GM10248 (cell line): ENCODE data around the gene GPR143.

Source experiments
- CTCF ChIA-PET: fragments of 300-600 bp; sonication (Branson Sonifier 250); formaldehyde crosslinking; extraction: SDS; loops from one replicate; lab custom pipeline; 2021; ENCODE audit warnings: antibody characterized with exemption; lab: Yijun Ruan, JAX
- POLR2A ChIA-PET: fragments of 350-650 bp; sonication (Branson Sonifier 250); formaldehyde crosslinking; extraction: SDS; loops from one replicate; lab custom pipeline; 2020; ENCODE audit warnings: antibody characterized with exemption; lab: Yijun Ruan, JAX
- DNase-seq: peaks from one replicate; pipeline ENCODE4 v3.0.0; 2012; ENCODE audit errors: extremely low spot score
- CTCF ChIP-seq: IDR thresholded peaks from 2 replicates; pipeline ENCODE4 v1.5.1; 2012; ENCODE audit warnings: mild to moderate bottlenecking, low read depth; ENCODE audit errors: extremely low read depth, missing control alignments, control extremely low read depth

The GPR143 gene

GRCh38 chrX:9785944-9786797 is 20.5 kb upstream of the GPR143 start, which contains the start of gene SHROOM2:
TSS of gene SHROOM2 (plus strand) at chrX:9786429. CDS start at chrX:9786546, 117 bp downstream.
- no peak for TF ChIP-seq CTCF
- ChIA-PET CTCF (no interaction called here), POLR2A (no interaction called here)
- no peak for DNase-seq

- ChIA-PET CTCF (no interaction called here), POLR2A (no interaction called here)
- TF ChIP-seq CTCF: no peak
- DNase-seq: no peak
Observed at GRCh38 chrX:9785254-9785943, 19.8 kb upstream of the GPR143 start.

- TF ChIP-seq CTCF: no peak
- ChIA-PET POLR2A (no interaction called here), CTCF (no interaction called here)
- DNase-seq: no peak
Observed at GRCh38 chrX:9784332-9784731, 18.7 kb upstream of the GPR143 start.

GRCh38 chrX:9781941-9782340 is 16.3 kb upstream of the GPR143 start:
- no peak for TF ChIP-seq CTCF
- CTCF ChIA-PET: no interaction called here
- POLR2A ChIA-PET: no interaction called here
- DNase-seq: no peak

- POLR2A ChIA-PET: no interaction called here
- CTCF ChIA-PET: no interaction called here
- no peak for TF ChIP-seq CTCF
- DNase-seq: no peak
Observed at GRCh38 chrX:9775930-9776329, 10.3 kb upstream of the GPR143 start.

GRCh38 chrX:9772943-9773342 is 7.3 kb upstream of the GPR143 start:
- CTCF ChIA-PET: no interaction called here
- TF ChIP-seq CTCF: no peak
- DNase-seq: no peak
- POLR2A ChIA-PET: no interaction called here
